Stimulated activated CD8-positive, alpha-beta memory T cell treated with anti-CD3 and anti-CD28 coated beads, Interleukin-15, amount 100 ng/mL, for 48 hours (primary cell): ENCODE measurements around the gene HAP1.
"Not testable (repeated sequence)": the region's sequence is repeated elsewhere in the genome, so short reads cannot be mapped to it uniquely, and the experiment has no call there.

Experiments used
- DNase-seq, 2 donors: peaks; one replicate each; pipeline ENCODE4 v3.0.0-alpha.2; 2020; ENCODE audit warnings: low read depth in 2 of 2

HAP1 gene, protein sequence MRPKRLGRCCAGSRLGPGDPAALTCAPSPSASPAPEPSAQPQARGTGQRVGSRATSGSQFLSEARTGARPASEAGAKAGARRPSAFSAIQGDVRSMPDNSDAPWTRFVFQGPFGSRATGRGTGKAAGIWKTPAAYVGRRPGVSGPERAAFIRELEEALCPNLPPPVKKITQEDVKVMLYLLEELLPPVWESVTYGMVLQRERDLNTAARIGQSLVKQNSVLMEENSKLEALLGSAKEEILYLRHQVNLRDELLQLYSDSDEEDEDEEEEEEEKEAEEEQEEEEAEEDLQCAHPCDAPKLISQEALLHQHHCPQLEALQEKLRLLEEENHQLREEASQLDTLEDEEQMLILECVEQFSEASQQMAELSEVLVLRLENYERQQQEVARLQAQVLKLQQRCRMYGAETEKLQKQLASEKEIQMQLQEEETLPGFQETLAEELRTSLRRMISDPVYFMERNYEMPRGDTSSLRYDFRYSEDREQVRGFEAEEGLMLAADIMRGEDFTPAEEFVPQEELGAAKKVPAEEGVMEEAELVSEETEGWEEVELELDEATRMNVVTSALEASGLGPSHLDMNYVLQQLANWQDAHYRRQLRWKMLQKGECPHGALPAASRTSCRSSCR

DNA sequence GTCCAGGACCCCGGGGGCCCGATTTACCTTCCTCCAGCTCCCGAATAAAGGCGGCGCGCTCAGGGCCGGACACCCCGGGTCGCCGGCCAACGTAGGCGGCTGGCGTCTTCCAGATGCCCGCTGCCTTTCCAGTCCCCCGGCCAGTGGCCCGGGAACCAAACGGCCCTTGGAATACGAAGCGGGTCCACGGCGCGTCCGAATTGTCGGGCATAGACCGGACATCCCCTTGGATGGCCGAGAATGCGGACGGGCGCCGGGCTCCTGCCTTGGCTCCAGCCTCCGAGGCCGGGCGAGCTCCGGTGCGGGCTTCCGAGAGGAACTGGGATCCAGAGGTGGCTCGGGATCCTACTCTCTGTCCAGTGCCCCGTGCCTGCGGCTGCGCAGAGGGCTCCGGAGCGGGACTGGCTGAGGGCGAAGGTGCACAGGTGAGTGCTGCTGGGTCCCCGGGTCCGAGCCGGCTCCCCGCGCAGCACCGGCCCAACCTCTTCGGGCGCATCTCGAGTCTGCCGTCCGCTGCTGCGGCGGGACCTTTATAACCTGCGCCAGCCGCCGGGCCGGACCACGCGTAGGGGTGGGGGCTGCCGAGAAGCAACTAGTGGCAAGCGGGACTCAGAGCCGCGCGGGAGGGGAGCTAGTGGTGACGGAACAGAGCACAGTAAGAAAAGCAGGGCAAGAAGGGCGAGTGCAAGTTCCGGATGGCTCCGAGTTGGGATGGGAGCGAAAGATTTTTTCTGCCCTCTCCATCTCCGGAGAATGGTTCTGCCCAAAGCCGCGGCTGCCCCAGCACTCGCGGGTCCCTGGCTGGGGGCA, at the start of gene HAP1:
HAP1 (minus strand) TSS at position 505 of the 810 bp plus-strand sequence; CDS start at position 496, 9 bp downstream.
- no peak for DNase-seq

DNA sequence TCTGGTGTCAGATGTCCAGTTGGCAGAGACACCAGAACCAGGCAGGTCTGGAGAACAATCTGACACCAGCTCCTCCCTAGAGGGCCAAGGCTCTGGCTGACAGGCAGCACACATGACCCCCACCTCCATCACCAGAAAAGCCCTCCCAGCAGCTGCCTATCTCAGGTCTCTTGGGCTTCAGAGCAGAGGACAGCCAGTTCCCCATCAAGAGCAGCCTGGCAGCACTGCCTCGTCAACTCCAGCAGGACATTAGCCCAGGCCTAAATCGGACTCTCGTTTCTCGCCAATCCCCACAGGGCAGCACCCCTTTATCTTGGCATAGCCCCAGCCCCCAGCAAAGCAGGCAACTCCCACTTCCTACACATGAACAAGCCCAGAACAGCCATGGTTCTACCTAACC, 47.7 kb upstream of the HAP1 start:
- DNase-seq, result no peak

DNA sequence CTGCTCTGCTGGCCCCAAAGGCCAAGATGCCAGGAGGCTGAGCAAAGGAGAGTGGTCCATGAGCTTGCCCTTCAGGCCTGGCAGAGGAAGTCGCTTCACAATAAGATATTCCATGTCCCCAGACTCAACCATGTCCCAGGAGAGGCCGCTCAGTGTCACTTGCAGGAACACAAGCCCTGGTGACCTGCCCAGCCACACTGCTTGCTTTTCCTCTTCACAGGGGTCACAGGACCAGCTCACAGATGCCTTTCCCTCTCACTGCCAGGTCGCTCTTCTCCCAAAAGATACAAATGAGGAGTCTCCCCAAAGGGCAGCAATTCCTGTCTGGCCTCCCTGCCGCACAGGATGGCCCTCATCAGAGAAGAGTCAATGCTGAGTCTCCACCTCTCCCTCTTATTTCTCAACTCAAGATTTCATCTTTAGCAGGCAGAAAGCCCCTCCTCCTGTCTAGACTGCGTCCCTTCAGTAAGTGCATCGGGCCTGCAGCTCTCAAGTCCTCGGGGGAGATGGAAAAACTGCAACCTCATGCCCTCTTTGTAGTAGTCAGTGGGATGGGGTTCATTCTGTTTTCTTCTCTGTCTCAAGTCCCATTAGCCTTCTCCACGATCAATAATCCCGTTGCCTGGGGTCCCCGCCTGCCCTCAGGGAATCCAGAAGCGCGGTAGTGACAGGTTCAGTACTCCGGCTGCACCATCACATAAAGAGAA, 47.1 kb upstream of the HAP1 start:
- DNase-seq, result no peak

DNA sequence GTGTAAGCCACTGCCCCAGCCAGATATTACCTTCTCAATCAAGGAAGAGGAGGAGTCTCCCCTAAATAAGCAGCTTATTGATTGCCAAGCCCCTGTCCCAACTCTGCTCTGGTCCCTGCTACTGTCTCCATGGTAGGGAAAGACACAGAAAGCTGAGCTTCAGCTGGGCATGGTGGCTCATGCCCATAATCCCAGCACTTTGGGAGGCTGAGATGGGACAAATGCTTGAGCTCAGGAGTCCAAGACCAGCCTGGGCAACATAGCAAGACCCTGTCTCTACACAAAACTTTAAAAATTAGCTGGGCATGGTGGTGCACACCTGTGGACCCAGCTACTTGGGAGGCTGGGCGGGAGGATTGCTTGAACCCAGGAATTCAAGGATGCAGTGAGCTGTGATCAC, 45.5 kb upstream of the HAP1 start:
- DNase-seq, result no peak

DNA sequence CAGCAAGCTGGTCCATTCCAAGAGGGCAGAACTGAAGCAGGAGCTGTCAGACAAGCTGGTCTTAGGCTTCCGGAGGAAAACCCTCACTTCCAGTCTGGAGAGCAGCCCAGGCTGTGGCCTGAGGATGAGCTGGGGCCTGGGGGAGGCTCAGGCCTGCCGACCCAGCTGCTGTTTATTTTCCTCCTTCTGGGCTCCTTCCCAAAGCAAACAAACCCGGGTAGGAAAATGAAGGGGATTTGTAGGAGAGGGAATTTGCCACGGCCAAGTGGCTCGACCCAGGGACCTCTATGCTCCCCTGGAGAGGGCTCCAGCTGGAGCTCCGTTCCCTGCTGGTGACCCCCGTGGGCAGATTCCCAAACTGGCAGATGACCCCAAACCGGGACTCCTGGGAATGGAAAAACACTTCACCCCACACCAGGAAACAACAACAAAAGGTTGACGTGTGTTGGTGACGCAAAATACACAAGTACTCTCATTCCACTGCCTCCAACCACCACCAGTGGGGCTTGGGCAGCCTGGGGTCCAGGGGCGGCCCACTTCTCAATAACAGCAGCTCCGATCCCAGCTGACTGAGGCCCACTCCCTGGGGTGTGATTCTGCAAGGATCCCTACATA, 43.2 kb upstream of the HAP1 start:
- no peak for DNase-seq

DNA sequence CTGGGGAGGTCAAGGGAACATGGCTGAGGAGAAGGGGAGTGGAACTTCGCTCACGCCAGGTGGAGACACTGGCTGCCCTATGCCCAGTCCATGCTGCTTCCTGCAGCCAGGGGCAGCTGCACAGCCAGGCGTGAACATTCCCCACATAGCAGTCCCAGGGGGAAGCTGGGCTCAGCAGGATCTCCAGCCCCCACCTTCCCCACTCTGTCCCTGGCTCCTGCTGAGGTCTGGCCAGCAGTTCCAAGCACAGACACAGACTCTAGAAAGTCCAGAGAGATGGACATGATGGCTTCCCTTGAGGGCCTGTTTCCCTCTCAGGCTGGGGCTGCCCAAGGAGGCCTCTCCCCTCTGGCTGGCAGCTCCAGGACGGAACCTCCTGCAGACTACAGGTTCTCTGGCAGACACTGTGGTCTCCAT, 42.7 kb upstream of the HAP1 start:
- DNase-seq, result no peak

DNA sequence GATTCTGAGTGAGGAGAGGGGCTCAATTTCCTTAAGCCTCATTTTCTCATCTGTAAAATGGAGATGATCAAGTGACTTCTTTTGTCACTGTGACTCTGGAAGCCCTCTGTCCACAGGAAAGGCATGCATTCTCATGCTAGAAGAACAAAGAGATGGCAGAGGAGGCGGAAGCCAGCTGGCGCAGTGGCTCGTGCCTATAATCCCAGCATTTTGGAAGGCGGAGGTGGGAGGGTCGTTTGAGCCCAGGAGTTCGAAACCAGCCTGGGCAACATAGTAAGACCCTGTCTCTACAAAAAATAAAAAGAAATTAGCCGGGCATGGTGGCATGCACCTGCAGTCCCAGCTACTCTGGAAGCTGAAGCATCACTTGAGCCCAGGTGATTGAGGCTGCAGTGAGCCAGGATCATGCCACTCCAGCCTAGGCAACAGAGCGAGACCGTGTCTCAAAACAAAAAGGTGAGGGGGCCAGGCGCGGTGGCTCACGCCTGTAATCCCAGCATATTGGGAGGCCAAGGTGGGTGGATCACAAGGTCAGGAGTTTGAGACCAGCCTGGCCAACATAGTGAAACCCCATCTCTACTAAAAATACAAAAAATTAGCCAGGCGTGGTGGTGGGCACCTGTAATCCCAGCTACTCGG, 41.9 kb upstream of the HAP1 start:
- not testable (repeated sequence) for DNase-seq

DNA sequence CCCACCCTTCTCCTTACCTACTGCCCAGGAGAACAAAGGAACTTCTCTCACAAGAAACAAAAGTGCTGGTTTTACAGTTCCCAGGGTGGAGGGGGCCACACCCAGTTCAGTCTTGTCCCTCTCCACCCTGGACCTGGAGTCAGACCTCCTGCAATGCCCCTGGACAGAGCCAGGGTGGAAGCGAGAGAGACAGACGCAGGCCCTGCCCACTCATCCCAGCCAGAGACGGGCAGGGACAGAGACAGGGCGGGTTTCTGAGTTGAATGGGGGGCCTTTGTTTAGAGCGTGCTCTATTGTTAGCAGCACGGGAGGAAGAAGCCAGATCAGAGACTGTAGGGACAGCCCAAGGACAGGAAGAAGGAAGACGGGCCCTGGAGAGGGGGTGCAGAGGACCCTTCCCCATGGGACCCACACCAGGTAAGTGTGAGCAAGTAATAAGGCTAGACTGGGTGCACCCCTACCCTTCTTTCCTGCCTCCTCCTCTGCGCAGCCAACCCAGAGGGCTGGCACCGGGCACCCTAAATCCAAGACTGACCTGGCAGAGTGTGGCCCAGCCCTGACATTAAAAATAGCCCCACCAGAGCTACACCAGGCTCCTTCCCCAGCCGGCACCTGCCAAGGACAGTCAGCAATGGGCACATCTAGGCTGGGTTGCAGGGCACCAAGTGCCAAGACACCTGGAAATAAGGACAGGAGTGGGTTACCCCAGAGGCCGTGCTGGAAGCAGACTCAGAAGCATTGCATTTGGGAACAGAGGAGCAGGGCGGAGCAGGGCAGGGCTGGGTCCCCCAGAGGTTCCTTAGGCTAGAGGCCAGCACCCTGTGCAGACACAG, 41.2 kb upstream of the HAP1 start:
- DNase-seq, result no peak

DNA sequence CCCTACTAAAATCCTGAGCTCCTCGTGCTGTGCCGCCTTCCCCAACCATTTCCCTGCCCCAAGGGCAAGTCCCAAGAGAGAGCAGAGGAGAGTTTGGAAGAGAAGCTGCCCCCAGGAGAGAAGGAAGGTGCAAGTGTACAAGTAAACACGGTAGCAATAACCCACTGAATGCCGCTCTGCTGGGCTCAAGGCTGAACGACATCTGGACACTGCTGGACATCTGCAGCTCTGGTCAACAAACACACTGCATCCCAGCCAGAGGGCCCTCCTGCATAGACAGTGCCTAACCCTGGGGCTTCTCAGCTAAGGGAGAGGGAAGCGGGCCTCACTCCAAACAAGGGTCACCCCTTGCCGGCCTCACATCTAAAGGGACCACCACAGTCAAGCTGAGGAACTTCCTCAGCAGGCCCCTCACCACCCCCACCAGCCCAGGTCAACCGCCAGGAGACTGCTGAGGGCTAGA, 39.3 kb upstream of the HAP1 start:
- DNase-seq, result no peak

DNA sequence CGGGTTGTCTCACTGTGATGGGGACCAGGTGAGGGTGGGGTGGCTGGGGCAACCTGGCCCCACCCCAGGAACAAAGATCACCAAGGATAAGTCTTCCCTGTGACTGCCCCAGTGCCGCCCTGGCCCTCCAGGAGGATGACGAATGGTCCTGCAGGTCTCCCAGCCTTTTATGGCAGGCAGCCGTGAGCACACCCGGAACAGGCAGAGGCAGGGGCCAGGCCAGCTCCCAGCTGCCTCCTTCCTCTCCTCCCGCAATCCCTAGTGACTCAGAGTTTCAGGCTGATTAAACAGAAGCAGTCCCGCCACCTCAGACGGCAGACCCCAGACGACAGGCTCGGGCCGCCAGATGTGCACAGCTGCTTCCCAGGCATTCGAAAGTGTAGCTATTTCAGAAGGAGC, 38.7 kb upstream of the HAP1 start:
- no peak for DNase-seq

DNA sequence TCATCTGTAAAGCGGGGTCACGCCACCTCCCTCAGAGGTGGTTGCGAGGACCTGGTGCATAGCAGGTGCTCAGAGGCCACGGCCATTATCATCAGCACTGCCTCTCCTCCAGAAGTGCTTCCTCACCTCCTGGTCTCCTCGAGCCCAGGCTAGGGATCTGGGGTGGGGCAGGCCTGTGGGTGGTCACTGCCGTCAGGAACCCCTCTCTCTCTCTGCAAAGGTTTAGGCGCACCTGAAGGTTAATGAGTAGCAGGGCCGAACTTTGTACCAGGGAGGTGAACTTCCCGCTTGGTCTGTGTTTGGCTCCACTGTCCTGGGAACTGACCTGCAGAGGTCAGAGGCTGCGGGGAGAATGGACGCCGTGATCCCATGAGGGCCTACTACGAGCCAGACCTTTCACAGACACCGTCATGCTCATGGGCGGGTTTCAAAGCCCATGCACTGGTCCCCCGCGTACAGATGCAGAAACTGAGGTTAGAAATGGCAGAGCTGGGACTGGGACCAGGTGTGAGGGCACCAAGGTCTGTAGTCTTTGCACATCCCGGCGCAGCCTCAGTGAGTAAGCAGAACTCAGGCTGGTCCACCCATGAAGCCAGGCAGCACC, 38.2 kb upstream of the HAP1 start:
- DNase-seq, result no peak

DNA sequence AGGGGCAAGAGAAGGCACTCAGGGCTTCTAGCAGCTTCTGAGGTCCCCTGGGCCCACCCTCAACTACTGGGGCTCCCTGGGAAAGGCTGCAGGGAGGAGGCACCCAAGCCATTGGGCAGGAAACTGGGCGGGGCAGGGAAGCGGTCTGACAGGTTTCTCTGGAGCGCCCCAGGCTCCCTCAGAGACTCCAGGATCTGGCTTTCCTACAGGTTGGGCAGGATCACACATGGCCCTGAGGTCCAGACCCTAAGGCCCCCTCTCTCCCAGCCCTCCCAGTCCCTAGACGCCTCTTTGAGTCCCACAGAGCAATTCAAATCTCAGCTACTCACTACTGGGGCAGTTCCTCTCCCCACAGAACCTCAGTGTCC, 37.8 kb upstream of the HAP1 start:
- no peak for DNase-seq

DNA sequence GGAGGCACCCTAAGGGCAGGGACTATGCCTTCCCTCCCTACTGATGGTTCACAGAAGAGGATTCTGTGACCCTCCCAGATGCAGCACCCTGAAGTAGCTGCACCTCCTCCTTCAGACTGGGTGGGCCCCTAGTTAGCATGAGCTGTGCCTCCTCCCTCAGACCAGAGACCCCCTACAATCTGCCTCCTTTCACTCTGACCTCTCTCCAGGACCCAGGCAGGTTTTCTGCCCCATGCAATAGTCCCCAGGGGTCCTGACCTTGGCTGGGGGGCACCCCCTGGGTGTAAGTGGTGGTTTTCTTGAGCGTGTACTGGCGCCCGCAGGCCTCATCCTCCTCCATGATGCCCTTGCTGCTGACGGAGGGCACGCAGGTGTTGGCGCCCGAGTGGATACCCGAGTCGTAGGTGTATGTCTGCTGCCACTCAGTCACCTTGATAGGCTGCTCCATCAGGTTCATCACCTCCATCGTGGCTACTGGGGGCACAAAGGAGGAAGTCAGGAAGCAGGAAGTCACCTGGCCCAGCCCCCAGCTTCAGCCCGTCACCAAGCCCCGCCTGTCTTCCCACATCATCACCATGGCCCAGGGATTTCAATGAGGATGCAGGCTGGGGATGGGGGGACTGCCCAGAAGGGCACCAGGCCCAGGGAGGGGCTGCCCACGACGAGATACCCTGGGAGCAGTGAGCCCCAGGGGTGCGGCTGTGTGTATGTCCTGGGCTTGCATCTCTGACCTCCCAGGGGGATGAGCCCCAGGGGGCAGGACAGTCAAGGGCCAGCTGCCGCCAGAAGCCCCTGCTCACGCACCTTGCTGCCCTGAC, 37.2 kb upstream of the HAP1 start:
- DNase-seq, result no peak

DNA sequence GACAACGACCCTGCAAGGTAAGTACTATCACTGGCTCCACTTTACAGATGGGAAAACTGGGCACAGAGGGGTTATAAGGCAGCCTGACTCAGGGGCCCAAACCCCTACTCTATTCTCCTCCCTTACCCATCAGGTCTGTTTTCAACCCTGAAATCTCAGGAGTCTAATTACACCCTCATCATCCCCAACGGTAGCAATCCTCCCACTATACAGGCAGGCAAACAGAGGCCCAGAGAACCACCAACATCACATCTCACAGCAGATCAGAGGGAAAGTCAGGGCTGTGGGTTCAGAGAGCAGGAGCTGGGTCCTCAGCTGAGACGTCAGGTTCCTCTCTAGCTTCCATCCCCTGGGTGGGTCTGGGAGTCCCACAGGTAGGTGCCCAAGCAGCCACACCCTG, 35.5 kb upstream of the HAP1 start:
- no peak for DNase-seq

DNA sequence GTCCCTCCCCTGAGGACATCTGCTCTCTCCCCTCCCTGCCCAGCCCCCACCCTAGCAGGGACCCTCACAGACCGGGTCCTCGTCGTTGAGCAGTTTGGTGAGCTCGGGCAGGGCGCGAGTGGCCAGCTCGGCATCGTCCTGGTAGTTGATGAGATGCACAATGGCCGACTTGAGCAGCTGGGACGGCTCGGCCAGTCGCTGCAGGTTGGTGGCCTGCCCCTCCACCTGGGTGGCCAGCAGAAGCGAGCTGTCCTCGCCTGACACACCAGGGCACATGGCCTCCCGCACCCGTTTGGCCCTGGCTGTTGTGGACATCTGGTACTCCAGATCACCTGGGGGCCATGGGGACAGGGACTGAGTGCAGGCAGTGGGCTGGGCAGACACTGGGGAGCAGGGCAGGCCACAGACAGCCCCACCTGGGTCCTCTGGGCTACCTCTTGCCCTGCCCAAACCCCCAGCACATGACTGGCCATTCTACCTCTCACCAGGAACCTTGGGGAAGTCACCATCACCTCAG, 35.0 kb upstream of the HAP1 start:
- DNase-seq, result no peak

DNA sequence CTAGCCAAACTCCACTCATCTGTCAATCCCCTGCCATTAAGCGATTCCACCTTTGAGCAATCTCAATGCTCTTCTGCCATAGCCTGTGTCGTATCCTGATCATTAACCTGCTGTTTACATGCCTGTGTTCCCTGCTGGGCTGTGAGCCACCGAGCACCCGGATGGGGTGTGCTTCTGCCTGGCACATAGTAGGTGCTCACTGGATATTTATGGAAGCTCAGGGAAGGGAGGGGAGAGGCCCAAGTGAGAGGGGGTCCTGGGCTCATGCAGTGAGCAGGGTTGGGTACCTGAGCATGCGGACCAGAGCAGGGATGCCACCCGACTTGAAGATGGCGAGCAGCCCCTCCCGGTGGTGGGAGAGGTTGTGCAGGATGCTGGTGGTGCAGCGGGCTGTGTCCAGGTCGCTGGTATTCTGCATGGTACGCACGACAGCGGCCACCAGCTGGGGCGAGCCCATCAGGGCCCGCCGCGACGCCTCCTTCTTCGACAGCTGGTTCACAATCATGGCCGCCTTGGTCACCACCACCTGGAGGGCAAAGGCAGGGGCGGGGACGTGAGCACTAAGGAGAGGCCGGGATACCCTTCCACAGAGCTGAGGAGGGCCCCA, 34.3 kb upstream of the HAP1 start:
- DNase-seq, result no peak

DNA sequence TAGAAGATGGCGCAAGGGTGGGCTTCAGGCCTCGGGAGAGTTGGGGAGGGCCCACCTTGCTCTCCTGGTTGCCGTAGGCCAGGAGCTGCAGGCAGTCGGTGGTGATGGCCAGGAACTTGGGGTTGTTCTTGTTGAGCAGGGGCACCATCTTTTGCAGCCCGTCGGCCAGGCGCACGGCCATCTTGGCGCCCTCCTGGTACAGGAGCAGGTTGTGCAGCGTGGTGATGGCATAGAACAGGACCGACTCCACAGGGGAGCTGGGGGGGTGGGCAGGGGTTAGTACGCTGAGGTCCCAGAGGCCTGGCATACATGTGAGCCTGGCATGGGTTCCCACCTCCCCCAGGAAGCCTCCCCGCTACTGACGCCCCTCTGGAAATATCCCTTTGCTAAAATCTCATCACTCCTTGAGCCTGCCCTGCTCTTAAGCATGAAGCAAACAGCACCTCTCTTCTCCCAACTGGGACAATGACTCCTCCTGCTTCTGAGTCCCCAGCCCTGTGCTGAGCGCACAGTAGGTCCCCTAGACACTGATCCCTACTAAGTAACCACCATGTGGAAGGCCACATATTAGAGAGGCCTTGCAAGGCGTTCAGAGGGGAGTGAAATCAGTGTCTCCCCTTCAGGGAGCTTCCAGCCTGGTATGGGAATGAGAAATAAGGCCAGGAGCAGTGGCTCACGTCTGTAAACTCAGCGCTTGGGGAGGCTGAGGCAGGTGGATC, 33.0 kb upstream of the HAP1 start:
- DNase-seq, result no peak

DNA sequence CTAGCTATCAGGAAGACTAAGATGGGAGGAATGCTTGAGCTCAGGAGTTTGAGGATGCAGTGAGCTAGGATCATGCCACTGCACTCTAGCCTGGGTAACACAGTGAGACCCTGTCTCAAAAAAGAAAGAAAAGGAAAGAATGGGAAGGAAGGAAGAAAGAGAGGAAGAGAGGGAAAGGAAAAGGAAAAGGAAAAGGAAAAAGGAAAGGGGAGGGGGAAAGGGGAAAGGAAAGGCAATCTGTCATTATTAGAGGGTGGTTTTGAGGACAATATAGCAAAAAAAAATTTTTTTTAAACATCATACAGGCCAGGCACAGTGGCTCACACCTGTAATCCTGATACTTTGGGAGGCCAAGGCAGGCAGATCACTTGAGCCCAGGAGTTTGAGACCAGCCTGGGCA, 31.7 kb upstream of the HAP1 start:
- DNase-seq, result no peak
